HUES6 (cell line): ENCODE measurements around the gene ARG2.
"Not testable (repeated sequence)": the region's sequence is repeated elsewhere in the genome, so short reads cannot be mapped to it uniquely, and the experiment has no call there.

ENCODE experiments used
- H3K27ac ChIP-seq: 2 replicates; pipeline ENCODE4 v1.7.0; 2013; ENCODE audit warnings: low read depth, mild to moderate bottlenecking, low read length, inconsistent platforms
- H3K27me3 ChIP-seq: 2 replicates; pipeline ENCODE4 v1.6.1; 2013; ENCODE audit warnings: low read length; ENCODE audit not compliant: control insufficient read depth, insufficient read depth
- H3K36me3 ChIP-seq: 2 replicates; pipeline ENCODE4 v1.6.1; 2013; ENCODE audit warnings: low read length; ENCODE audit not compliant: control insufficient read depth, insufficient read depth
- H3K4me1 ChIP-seq: 2 replicates; pipeline ENCODE4 v1.6.1; 2013; ENCODE audit warnings: low read length; ENCODE audit not compliant: control insufficient read depth, insufficient read depth
- H3K4me3 ChIP-seq: 2 replicates; pipeline ENCODE4 v1.5.1; 2013; ENCODE audit warnings: low read depth, low read length
- H3K9ac ChIP-seq: one replicate; pipeline ENCODE4 v1.6.1; 2013; ENCODE audit warnings: mild to moderate bottlenecking, low read length
- H3K9me3 ChIP-seq: 2 replicates; pipeline ENCODE4 v1.6.1; 2013; ENCODE audit warnings: low read depth, low read length; ENCODE audit not compliant: control insufficient read depth, insufficient read depth

The ARG2 gene

DNA sequence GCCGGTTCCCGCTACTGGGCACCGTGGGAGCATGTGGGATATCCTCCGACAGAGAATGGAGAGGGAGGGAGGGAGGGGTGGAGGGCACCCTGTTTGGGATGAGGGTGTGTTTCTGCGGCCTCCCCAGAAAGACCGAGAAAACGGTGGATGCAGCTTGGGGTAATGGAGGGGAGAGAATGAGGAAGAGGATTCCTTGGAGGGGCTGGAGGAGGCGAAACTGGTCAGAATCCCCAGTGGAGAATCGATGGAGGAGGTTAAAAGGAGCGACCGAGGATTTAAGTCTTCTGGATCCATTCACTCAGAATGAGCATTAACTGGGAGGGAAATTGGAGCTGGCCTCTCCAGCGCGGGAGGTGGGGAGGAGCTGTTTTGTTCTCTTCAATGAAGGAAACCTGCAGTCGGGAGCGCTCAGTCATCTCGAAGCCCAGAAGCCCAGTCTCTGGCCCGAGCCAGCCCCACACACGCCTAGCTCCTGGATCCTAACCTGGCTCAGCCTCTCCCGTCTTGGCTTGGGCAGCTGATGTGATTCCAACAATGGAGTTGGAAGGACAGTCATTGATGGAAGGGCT lies 581 bp downstream of the ARG2 start:
- Histone ChIP-seq H3K4me1 (peaks cover 19% of the 10 kb centered on the region), H3K27ac (no peak overlapping the region), H3K36me3 (peaks cover 9% of the 10 kb centered on the region; the same call in 1 of the 2 replicates), H3K4me3 (peak overlapping the region; percentile 94), H3K9ac (peak overlapping the region; percentile 71), H3K9me3 (no peaks in the 10 kb centered on the region), H3K27me3 (peaks cover 10% of the 10 kb centered on the region)

DNA sequence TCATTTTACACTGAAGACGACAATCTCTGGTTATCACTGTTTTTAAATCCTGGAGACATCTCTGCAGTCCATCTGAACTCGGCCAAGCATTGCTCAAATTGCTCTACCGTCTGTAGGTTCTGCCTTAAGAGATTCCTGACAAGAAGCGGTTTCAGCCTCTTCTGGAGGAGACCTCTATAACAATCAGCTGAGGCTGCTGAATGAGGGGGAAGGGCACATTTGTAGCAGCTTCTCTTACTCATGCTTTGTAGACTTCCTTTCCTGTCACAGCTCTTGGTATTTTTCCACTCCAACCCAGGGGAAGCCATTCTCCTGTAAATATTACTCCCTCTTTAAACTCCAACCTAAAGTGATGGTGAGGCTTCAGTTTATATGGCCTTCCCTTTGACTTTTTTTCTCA lies 3.0 kb downstream of the ARG2 start:
- Histone ChIP-seq H3K9me3 (no peaks in the 10 kb centered on the region), H3K4me3 (peak overlapping the region; percentile 16; the same call in 1 of the 2 replicates), H3K27ac (peak overlapping the region; percentile 75; the same call in 1 of the 2 replicates), H3K4me1 (peaks cover 19% of the 10 kb centered on the region), H3K9ac (peak overlapping the region; percentile 6), H3K27me3 (peaks cover 10% of the 10 kb centered on the region), H3K36me3 (peaks cover 9% of the 10 kb centered on the region; the same call in 1 of the 2 replicates)

DNA sequence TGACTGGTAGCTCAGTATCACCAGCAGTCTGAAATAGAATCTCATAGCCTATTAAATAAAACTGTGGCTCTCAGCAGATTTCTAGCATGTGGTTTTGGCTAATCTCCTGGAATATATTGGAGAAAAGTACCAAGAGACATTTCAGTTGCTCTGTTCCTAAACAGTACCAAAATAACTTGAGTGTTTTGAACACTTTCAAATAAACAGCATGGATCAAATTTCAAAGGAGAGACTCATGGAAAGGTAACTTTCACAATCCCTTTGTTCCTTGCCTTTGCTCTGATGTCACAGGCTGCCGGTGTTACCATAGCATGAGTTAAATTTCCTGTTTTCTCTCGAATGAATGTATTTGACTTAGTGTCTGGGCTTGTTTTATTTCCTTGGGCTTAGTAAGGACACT lies 3.4 kb downstream of the ARG2 start:
- peaks cover 19% of the 10 kb centered on the region for H3K4me1 ChIP-seq
- no peaks in the 10 kb centered on the region for H3K9me3 ChIP-seq
- H3K9ac ChIP-seq, result peak overlapping the region; percentile 6
- H3K4me3 ChIP-seq, result peak overlapping the region; percentile 16; the same call in 1 of the 2 replicates
- peak overlapping the region; percentile 75; the same call in 1 of the 2 replicates for H3K27ac ChIP-seq
- peaks cover 10% of the 10 kb centered on the region for H3K27me3 ChIP-seq
- H3K36me3 ChIP-seq, result peaks cover 9% of the 10 kb centered on the region; the same call in 1 of the 2 replicates

DNA sequence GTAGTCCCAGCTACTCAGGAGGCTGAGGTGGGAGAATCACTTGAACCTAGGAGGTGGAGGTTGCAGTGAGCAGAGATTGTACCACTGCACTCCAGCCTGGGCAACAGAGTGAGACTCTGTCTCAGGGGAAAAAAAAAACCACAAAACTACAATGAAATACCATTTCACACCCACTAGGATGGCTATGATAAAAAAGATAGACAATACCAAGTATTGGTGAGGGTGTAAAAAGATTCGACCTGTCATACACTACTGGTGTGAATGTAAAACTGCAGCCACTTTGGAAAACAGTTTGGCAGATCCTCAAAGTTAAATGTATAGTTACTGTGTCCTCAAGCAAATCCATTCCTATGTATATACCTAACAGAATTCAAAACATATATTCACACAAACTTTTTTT lies 6.4 kb downstream of the ARG2 start:
- not testable (repeated sequence) for H3K9ac ChIP-seq, H3K36me3 ChIP-seq, H3K9me3 ChIP-seq, H3K4me3 ChIP-seq, H3K27me3 ChIP-seq, H3K27ac ChIP-seq
- H3K4me1 ChIP-seq, result peaks cover 13% of the 10 kb centered on the region

DNA sequence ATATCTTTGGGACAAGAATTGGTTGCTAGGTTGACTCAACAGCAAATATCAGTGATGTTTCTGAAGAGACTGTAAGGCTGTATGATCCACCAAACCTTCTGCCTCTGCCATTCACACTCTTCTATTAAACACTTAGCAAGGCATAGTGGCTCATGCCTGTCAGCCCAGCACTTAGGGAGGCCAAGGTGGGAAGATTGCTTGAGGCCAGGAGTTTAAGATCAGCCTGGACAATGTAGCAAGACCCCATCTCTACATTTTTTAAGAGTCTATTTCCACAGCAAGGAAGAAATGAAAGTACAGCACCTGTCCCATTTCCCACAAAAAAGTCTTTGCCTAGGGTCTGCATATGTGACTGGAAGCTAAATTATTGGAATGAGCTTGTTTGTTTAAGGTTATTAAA lies 7.8 kb downstream of the ARG2 start:
- no peak overlapping the region for H3K4me3 ChIP-seq
- H3K36me3 ChIP-seq, result peaks cover 9% of the 10 kb centered on the region; the same call in 1 of the 2 replicates
- H3K27me3 ChIP-seq, result no peaks in the 10 kb centered on the region
- H3K9me3 ChIP-seq, result no peaks in the 10 kb centered on the region
- H3K4me1 ChIP-seq, result peaks cover 7% of the 10 kb centered on the region
- no peak overlapping the region for H3K27ac ChIP-seq
- H3K9ac ChIP-seq, result no peak overlapping the region

DNA sequence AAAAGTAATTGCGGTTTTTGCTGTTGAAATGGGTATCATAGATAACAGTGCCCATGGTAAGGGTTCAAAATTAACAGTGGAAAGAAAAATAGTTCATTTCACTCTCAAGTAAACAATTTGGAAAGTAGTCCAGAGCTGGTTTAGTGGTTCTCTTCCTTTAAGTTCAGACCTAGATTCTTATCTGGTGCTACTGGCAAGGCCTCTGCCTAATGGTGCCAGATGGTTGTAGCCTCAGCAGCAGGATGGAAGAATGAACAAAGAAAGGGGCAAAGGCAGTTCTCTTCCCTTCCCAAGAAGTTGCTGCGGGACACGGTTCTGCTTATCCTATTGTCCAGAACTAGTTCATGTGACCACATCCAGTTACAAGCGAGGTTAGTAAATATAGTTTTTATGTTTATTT lies 10.5 kb downstream of the ARG2 start:
- Histone ChIP-seq H3K9ac (no peak overlapping the region), H3K9me3 (no peaks in the 10 kb centered on the region), H3K36me3 (no peaks in the 10 kb centered on the region), H3K27ac (no peak overlapping the region), H3K4me3 (no peak overlapping the region), H3K4me1 (no peaks in the 10 kb centered on the region), H3K27me3 (no peaks in the 10 kb centered on the region)

DNA sequence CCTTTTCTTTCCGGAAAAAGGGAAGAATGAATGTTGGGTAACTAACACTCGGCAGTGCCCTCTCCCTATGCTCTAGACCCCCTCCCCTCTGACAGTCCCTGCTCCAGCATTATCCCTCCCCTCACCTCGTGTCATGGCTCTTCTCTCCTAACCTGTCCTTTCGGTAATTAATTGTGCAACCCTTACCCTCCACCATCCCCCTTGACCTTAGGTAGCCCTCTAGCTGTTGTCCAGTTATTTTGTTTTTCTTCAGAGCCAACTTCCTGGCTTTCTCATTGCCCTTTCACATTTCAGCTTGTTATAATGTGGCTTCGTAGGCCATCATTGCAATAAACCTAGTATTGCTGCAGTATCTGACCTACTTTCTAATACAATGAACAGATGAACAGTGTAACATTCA lies 11.2 kb downstream of the ARG2 start:
- Histone ChIP-seq H3K4me3 (no peak overlapping the region), H3K27me3 (no peaks in the 10 kb centered on the region), H3K9ac (no peak overlapping the region), H3K36me3 (no peaks in the 10 kb centered on the region), H3K4me1 (no peaks in the 10 kb centered on the region), H3K9me3 (no peaks in the 10 kb centered on the region), H3K27ac (no peak overlapping the region)

DNA sequence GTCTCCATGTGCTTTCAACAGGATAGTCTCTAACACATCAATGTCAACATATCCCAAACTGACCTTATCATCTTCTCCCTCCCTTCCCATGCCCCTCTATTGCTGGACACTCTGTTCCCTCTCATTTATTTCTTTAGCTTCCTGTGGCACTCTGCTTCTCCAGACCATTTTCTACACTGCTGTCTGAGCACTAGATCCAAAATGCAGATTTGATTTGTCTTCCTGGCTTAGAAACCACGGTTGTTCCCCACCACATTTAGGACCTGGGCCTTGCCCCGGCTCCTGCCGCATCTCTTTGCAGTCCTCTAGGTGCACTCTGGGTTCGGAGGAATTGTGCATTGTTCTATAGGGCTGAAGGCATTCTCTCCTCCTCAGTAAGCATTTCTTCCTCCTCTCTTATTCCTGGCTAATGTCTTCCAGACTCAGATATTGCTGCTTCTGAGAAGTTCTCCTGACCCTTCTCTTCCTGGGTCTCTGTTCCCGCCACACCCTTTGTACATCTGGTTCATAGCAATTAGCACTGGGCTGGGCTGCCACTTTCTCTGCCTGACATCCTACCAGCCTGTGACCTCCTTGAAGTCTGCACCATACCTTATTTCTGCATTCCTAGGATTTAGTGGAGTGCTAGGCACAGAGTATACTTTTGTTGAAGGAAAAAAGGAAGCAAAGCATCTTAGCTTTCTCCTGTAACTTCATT lies 13.9 kb downstream of the ARG2 start:
- Histone ChIP-seq H3K9me3 (no peaks in the 10 kb centered on the region), H3K4me3 (no peak overlapping the region), H3K4me1 (no peaks in the 10 kb centered on the region), H3K27me3 (no peaks in the 10 kb centered on the region), H3K9ac (no peak overlapping the region), H3K36me3 (no peaks in the 10 kb centered on the region), H3K27ac (no peak overlapping the region)

DNA sequence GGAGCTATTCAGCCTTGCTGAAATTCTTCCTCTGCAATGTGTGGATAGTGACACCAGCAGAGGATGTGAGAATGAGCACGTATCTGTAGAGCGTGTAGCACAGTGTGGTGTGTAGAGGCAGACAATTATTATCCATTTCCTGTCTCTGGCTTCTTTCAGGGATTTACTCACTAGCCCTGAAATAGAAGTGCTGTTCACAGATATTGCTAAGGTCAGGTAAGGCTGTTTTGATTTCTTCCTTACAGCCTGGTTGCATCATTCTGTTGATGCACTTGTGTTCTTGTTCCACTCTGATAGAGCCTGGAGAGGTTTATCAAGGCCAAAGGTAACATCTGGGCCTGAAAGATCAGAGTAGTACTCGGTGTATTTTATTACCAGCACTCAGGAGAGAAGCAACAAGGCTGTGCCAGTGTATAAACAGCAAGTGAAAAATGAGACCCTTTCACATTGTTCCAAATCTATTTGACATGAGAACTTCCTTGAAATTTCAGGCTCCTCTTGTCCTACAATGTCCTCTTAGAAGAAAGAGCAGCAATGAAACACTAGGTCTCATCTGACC lies 16.7 kb downstream of the ARG2 start:
- no peaks in the 10 kb centered on the region for H3K36me3 ChIP-seq
- no peaks in the 10 kb centered on the region for H3K9me3 ChIP-seq
- H3K4me1 ChIP-seq, result no peaks in the 10 kb centered on the region
- H3K9ac ChIP-seq, result no peak overlapping the region
- no peaks in the 10 kb centered on the region for H3K27me3 ChIP-seq
- no peak overlapping the region for H3K27ac ChIP-seq
- no peak overlapping the region for H3K4me3 ChIP-seq

DNA sequence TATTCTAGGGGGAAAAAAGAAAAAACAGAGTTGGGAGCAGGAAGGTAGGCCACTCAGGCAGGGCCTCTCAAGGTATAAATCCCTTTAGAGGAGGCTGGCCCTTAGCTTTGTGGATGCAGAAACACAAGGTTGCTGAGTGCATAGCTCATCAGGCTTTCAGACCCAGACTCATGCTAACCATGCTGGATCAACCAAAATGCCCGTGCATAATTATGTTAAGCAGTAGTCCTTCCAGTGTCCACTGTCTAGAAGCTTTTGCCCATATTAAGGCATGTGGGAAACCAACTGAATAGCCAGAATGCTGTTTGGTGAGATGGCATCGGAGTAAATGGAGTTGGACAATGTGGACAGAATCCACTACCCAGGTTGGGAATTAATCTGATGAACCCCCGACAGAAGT lies 18.9 kb downstream of the ARG2 start:
- Histone ChIP-seq H3K9me3 (no peaks in the 10 kb centered on the region), H3K4me1 (no peaks in the 10 kb centered on the region), H3K9ac (no peak overlapping the region), H3K4me3 (no peak overlapping the region), H3K36me3 (no peaks in the 10 kb centered on the region; the same call in 1 of the 2 replicates), H3K27ac (no peak overlapping the region), H3K27me3 (no peaks in the 10 kb centered on the region)

DNA sequence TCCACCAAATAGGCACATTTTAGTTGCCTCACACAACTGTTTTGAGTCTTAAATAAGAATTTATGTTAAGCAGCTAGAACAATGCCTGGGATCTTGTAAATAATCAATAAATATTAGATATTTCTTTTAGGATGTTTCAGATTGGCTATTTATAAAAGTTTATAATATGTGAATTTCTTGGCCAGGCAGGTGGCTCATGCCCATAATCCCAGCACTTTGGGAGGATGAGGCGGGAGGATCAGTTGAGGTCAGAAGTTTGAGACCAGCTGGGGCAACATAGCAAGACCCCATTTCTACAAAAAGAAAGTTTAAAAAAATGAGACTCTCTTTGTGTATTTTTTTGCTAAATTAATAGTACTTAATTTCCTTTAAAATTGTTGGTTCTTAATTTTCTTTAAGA lies 21.8 kb downstream of the ARG2 start:
- peaks cover 16% of the 10 kb centered on the region for H3K36me3 ChIP-seq
- H3K9me3 ChIP-seq, result no peaks in the 10 kb centered on the region
- H3K9ac ChIP-seq, result no peak overlapping the region
- no peaks in the 10 kb centered on the region for H3K27me3 ChIP-seq
- H3K4me1 ChIP-seq, result no peaks in the 10 kb centered on the region
- no peak overlapping the region for H3K27ac ChIP-seq
- H3K4me3 ChIP-seq, result no peak overlapping the region
